HEK293T (cell line): ENCODE measurements around the gene CAMK2D.

Source experiments
- ELF4 ChIP-seq: fragments of 450-650 bp; IDR thresholded peaks from 2 replicates; pipeline ENCODE4 v1.6.1; 2017; ENCODE audit warnings: antibody characterized with exemption
- SP1 ChIP-seq: fragments of 450-650 bp; IDR thresholded peaks from 2 replicates; pipeline ENCODE4 v1.6.1; 2017

- no peak for TF ChIP-seq SP1
- TF ChIP-seq ELF4: no peak
Measured at GRCh38 chr4:113790478-113790877, 28.9 kb upstream of the CAMK2D start.
